Thoracic aorta (tissue), 2 donors: ENCODE measurements around the gene LMX1A. TPM values are rescaled to one million over a fixed set of nuclear protein-coding genes. Genes with fewer than 3 reads are reported as not detected.

Source experiments
- ATAC-seq: fragments of 150-250 bp; one replicate; pipeline ENCODE4 v1.8.0; 2017; ENCODE audit warnings: low read depth; ENCODE audit not compliant: insufficient number of reproducible peaks, low FRiP score
- DNase-seq: peaks from one replicate; pipeline ENCODE4 v3.0.0-alpha.2; 2020; ENCODE audit warnings: low spot score
- H3K27ac ChIP-seq, 2 donors: fragments of 200-600 bp; sonication (generic); 1 replicate in 1 of 2; 2 replicates in 1 of 2; pipeline ENCODE4 v1.5.1; 2016; ENCODE audit warnings: mild to moderate bottlenecking in 2 of 2, moderate library complexity in 2 of 2
- H3K27me3 ChIP-seq: fragments of 200-600 bp; sonication (generic); replicated peaks from 2 replicates; pipeline ENCODE4 v1.6.0; 2016; ENCODE audit warnings: mild to moderate bottlenecking; ENCODE audit not compliant: insufficient read depth
- H3K36me3 ChIP-seq: fragments of 200-600 bp; sonication (generic); one replicate; pipeline ENCODE4 v1.5.1; 2016
- H3K4me1 ChIP-seq, 2 donors: fragments of 200-600 bp; sonication (generic); 1 replicate in 1 of 2; 2 replicates in 1 of 2; pipeline versions ENCODE4 v1.5.1 to v1.6.0; 2016; ENCODE audit warnings: low read depth in 2 of 2, mild to moderate bottlenecking in 1 of 2; ENCODE audit not compliant: control insufficient read depth in 1 of 2
- H3K4me3 ChIP-seq: fragments of 200-600 bp; sonication (generic); 2 replicates; pipeline ENCODE4 v1.5.1; 2016; ENCODE audit warnings: mild to moderate bottlenecking
- H3K9me3 ChIP-seq: fragments of 200-600 bp; sonication (generic); 2 replicates; pipeline ENCODE4 v1.5.1; 2016
- total RNA-seq, 2 donors: library from RNA; depleted of rRNA; stranded (reverse); fragments of >200 nt; gene quantifications; one replicate each; pipeline versions ENCODE4 v1.1.0 to v1.2.3, GENCODE V29; 2016
- TF ChIP-seq, protein P1 (sequence below): fragments of 200-600 bp; sonication (generic); IDR thresholded peaks from one replicate; pipeline ENCODE4 v1.5.1; 2019; ENCODE audit warnings: antibody characterized with exemption

Gene LMX1A
- total RNA-seq, 2 donors from 2014 or later = 0.68 TPM; not detected in 1

- ATAC-seq = no peak
- no peak for DNase-seq
- H3K4me3 ChIP-seq = no peak overlapping the region
- no peaks in the 10 kb centered on the region for H3K36me3 ChIP-seq
- no peak overlapping the region for H3K27ac ChIP-seq
- no peaks in the 10 kb centered on the region for H3K9me3 ChIP-seq
- TF ChIP-seq, protein P1, sequence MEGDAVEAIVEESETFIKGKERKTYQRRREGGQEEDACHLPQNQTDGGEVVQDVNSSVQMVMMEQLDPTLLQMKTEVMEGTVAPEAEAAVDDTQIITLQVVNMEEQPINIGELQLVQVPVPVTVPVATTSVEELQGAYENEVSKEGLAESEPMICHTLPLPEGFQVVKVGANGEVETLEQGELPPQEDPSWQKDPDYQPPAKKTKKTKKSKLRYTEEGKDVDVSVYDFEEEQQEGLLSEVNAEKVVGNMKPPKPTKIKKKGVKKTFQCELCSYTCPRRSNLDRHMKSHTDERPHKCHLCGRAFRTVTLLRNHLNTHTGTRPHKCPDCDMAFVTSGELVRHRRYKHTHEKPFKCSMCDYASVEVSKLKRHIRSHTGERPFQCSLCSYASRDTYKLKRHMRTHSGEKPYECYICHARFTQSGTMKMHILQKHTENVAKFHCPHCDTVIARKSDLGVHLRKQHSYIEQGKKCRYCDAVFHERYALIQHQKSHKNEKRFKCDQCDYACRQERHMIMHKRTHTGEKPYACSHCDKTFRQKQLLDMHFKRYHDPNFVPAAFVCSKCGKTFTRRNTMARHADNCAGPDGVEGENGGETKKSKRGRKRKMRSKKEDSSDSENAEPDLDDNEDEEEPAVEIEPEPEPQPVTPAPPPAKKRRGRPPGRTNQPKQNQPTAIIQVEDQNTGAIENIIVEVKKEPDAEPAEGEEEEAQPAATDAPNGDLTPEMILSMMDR = no peak
- H3K27me3 ChIP-seq = no peaks in the 10 kb centered on the region
- no peaks in the 10 kb centered on the region for H3K4me1 ChIP-seq
These were observed 127.8 kb downstream of the LMX1A start for GRCh38 chr1:165228676-165229075.

DNA sequence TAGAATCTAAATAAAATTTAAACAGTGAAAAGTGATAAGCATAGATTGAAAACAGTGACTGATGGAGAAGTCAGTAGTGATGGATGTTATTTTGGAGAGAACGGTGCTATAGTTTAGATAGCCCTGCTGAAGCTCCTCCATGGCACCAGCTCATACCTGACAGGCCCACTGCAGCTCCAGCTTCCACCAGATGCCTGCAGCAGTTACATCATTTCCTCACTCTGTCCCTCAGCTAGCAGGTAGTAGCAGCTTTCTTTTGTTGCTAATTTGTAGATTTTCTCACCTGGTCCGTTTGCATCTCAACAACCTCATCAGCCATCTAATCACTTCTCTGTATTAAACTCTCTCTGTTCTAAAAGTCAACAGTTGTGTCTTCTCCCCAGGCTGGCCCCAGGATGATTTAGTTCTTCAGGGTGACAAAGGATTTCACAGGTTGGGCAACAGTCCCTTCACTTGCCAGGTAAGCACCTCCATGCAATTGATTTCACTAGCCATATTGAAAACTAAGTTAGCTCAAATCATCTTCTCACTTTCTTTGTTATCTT is 128.3 kb downstream of the LMX1A start:
- H3K27ac ChIP-seq = no peak overlapping the region
- H3K36me3 ChIP-seq = no peaks in the 10 kb centered on the region
- DNase-seq (no peak), ATAC-seq (no peak)
- no peak overlapping the region for H3K4me3 ChIP-seq
- no peaks in the 10 kb centered on the region for H3K27me3 ChIP-seq
- no peaks in the 10 kb centered on the region for H3K4me1 ChIP-seq
- TF ChIP-seq, protein P1 = no peak
- no peaks in the 10 kb centered on the region for H3K9me3 ChIP-seq

- Histone ChIP-seq H3K9me3 (no peaks in the 10 kb centered on the region), H3K4me1 (no peaks in the 10 kb centered on the region), H3K27ac (no peak overlapping the region), H3K27me3 (no peaks in the 10 kb centered on the region), H3K4me3 (no peak overlapping the region), H3K36me3 (no peaks in the 10 kb centered on the region)
- ATAC-seq = no peak
- TF ChIP-seq, protein P1 = no peak
- no peak for DNase-seq
These were observed 130.2 kb downstream of the LMX1A start for GRCh38 chr1:165226326-165226725.

DNA sequence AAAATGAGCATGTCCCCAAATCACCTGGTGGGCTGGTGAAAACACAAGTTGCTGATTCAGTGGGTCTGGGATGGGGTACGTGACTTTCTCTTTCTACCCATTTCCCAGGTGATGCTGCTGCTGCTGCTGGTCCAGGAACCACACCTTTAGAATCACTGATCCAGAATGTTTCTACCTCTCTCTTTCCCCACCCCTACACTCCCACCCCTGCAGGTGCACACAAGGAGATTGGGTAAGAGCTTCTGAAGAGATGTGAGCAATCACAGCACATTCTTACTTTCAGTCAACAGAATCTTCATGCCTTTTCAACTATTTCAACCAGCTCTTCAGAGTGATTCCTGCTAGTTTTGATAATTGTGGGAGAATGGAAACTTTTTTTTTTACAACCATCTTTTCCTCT is 130.9 kb downstream of the LMX1A start:
- ATAC-seq = no peak
- no peaks in the 10 kb centered on the region for H3K36me3 ChIP-seq
- no peaks in the 10 kb centered on the region for H3K9me3 ChIP-seq
- no peak overlapping the region for H3K27ac ChIP-seq
- no peak overlapping the region for H3K4me3 ChIP-seq
- no peak for DNase-seq
- H3K27me3 ChIP-seq = no peaks in the 10 kb centered on the region
- TF ChIP-seq, protein P1 = no peak
- no peaks in the 10 kb centered on the region for H3K4me1 ChIP-seq

- TF ChIP-seq, protein P1 = no peak
- ATAC-seq (no peak), DNase-seq (no peak)
These were observed 131.5 kb downstream of the LMX1A start for GRCh38 chr1:165225062-165225461.

More at GRCh38 chr1:165225062-165225461, 131.5 kb downstream of the LMX1A start:
- H3K4me3 ChIP-seq = no peak overlapping the region
- H3K4me1 ChIP-seq = no peaks in the 10 kb centered on the region
- no peak overlapping the region for H3K27ac ChIP-seq
- no peaks in the 10 kb centered on the region for H3K9me3 ChIP-seq
- no peaks in the 10 kb centered on the region for H3K27me3 ChIP-seq
- no peaks in the 10 kb centered on the region for H3K36me3 ChIP-seq
